Measurements from ENCODE around the gene BCR. TPM values are rescaled to one million over a fixed set of nuclear protein-coding genes. Genes with fewer than 3 reads are reported as not detected.
A peak's percentile ranks its signal among the peaks of the same experiment; 100 is the strongest.

Gene BCR
- total RNA-seq, 1 donor from 2014 or later: 12.5 TPM

DNA sequence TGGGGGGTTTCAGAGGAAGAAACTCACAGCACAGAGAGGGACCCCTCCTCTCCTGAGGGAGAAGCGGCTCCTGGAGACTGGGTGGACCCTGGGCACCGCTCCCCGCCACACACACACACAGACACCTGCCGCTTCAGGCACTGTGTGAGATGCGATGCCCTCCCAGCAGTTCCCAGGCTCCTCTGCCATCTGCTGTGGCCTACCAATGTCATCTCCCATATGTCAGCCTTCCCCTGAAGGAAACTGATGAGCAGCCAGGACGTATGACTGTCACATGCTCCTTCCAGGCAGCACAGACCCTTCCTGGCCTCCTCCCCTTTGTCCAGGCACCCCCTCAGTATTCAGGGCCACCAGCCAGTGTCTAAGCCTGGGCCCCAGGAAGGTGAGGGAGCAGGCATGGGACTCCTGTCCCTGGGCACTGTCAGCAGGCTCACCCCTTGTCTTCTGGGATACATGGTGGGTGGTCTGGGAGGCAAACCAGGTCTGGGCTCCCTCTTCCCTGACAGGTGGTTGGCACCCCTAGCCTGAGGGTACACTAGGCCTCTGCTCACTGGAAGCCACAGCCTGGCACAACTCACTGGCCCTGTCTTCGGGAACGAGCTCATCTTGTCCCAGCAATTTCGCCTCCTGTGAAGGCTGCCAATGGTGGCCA, 11.8 kb upstream of the BCR start:
- Histone ChIP-seq H3K9me3 (ENCODE audit: control insufficient read depth in 3 of 3, low read length in 3 of 3) (peaks cover 0 to 3% (median 0%) of the 10 kb centered on the region in 3 donors), H3K4me1 (ENCODE audit: control insufficient read depth in 3 of 3, insufficient read depth in 3 of 3, low read length in 3 of 3) (peaks cover 0 to 3% (median 0%) of the 10 kb centered on the region in 3 donors)

DNA sequence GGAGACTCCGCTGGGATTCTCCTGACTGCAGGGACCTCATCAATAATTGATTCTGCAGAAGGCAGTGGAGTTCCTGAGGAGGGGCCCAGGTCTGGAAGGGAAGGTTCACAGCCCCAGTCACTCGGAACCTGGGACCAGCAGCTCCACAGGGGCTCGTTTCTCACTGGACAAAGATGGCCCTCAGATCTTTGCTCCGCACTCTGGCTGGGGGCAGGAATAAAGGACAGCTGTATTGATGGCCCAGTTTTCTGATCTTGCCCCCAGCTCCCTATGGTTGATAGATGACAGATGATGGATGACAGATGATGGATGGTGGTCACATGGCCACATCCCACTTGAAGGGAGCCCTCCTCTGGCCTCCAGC, 11.3 kb upstream of the BCR start:
- H3K4me1 ChIP-seq (ENCODE audit: control insufficient read depth in 3 of 3, insufficient read depth in 3 of 3, low read length in 3 of 3): no peaks in the 10 kb centered on the region
- H3K9ac ChIP-seq (ENCODE audit: low read depth in 1 of 3, low read length in 3 of 3): no peak overlapping the region
- peaks cover 4 to 32% (median 6%) of the 10 kb centered on the region in 3 donors for H3K27me3 ChIP-seq (ENCODE audit: control insufficient read depth in 3 of 3, insufficient read depth in 3 of 3, low read length in 3 of 3)
- peaks cover 0 to 3% (median 0%) of the 10 kb centered on the region in 3 donors for H3K9me3 ChIP-seq (ENCODE audit: control insufficient read depth in 3 of 3, low read length in 3 of 3)
- no peak overlapping the region for H3K4me3 ChIP-seq (ENCODE audit: low read length in 3 of 3)
- H3K36me3 ChIP-seq (ENCODE audit: control insufficient read depth in 3 of 3, insufficient read depth in 3 of 3, low read length in 3 of 3): no peaks in the 10 kb centered on the region
- no peak overlapping the region for H3K27ac ChIP-seq (ENCODE audit: low read depth, low read length)

More for the DNA sequence above, 11.8 kb upstream of the BCR start:
- Histone ChIP-seq H3K36me3 (ENCODE audit: control insufficient read depth in 3 of 3, insufficient read depth in 3 of 3, low read length in 3 of 3) (no peaks in the 10 kb centered on the region), H3K9ac (ENCODE audit: low read depth in 1 of 3, low read length in 3 of 3) (no peak overlapping the region), H3K27me3 (ENCODE audit: control insufficient read depth in 3 of 3, insufficient read depth in 3 of 3, low read length in 3 of 3) (peaks cover 4 to 35% (median 9%) of the 10 kb centered on the region in 3 donors), H3K27ac (ENCODE audit: low read depth, low read length) (no peak overlapping the region), H3K4me3 (ENCODE audit: low read length in 3 of 3) (no peak overlapping the region)

DNA sequence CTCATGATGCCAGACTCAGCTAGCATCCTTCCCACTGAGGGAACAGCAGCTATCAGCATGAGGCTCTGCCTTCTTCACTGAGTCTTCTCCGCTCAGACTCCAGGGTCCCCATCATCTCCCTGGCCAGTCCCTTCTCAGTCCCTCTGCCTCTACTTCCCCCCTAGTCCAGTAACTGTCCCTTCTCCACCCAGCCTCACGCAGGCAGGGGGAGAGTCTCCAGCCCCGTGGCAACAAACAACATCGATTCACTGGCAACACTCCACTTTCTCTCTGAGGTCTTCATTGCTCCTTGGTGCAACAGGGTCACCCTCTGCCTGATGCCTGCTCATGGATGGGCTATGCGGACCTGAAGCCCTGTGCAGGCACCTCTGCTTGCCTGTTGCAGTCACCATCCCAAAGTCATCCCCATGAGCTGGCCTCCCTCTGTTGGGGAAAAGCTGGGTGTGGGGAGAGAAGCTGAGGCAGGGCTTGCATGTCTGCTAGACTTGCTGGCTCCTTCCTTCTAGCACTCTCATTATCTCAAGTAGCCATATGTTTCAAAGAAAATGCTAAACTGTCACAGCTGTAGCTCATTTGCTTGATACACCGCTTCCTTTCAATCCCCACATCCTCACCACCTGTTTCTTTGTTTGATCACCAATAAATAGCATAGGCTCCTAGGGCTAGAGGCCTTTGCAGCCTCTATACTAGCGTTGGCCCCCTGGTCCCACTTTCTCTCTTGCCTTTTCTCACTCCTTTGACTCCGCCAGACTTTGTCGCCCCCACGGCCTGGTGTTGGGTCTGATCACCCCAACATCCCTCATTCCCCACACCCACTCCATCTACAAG, 4.3 kb upstream of the BCR start:
- H3K9ac ChIP-seq (ENCODE audit: low read depth in 1 of 3, low read length in 3 of 3): no peak overlapping the region
- peaks cover 16 to 17% (median 17%) of the 10 kb centered on the region in 3 donors for H3K4me1 ChIP-seq (ENCODE audit: control insufficient read depth in 3 of 3, insufficient read depth in 3 of 3, low read length in 3 of 3)
- H3K9me3 ChIP-seq (ENCODE audit: control insufficient read depth in 3 of 3, low read length in 3 of 3): peaks cover 0 to 4% (median 2%) of the 10 kb centered on the region in 3 donors
- no peak overlapping the region for H3K27ac ChIP-seq (ENCODE audit: low read depth, low read length)
- H3K27me3 ChIP-seq (ENCODE audit: control insufficient read depth in 3 of 3, insufficient read depth in 3 of 3, low read length in 3 of 3): peaks cover 3 to 15% (median 15%) of the 10 kb centered on the region in 3 donors
- no peak overlapping the region for H3K4me3 ChIP-seq (ENCODE audit: low read length in 3 of 3)
- no peaks in the 10 kb centered on the region for H3K36me3 ChIP-seq (ENCODE audit: control insufficient read depth in 3 of 3, insufficient read depth in 3 of 3, low read length in 3 of 3)

DNA sequence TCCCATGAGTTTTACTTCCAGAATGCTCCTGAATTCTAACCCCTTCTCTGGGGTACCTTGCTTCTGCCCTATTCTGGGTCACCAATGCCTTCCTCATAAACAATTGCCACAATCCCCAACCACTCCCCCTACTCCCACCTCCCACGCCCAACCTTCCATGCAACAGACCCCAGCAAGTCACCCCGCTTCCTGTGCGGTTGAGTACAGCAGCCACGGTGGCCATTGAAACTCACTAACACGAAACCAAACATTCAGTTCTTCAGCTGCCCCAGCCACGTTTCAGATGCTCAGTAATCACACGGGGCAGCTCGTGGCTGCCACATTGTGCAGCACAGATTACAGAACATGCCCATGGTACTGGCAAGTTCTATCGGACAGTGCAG, 3.7 kb upstream of the BCR start:
- peaks cover 3 to 18% (median 16%) of the 10 kb centered on the region in 3 donors for H3K27me3 ChIP-seq (ENCODE audit: control insufficient read depth in 3 of 3, insufficient read depth in 3 of 3, low read length in 3 of 3)
- no peak overlapping the region for H3K27ac ChIP-seq (ENCODE audit: low read depth, low read length)
- peaks cover 19 to 21% (median 21%) of the 10 kb centered on the region in 3 donors for H3K4me1 ChIP-seq (ENCODE audit: control insufficient read depth in 3 of 3, insufficient read depth in 3 of 3, low read length in 3 of 3)
- H3K36me3 ChIP-seq (ENCODE audit: control insufficient read depth in 3 of 3, insufficient read depth in 3 of 3, low read length in 3 of 3): no peaks in the 10 kb centered on the region
- H3K9ac ChIP-seq (ENCODE audit: low read depth in 1 of 3, low read length in 3 of 3): no peak overlapping the region
- H3K4me3 ChIP-seq (ENCODE audit: low read length in 3 of 3): no peak overlapping the region
- H3K9me3 ChIP-seq (ENCODE audit: control insufficient read depth in 3 of 3, low read length in 3 of 3): peaks cover 0 to 4% (median 2%) of the 10 kb centered on the region in 3 donors

DNA sequence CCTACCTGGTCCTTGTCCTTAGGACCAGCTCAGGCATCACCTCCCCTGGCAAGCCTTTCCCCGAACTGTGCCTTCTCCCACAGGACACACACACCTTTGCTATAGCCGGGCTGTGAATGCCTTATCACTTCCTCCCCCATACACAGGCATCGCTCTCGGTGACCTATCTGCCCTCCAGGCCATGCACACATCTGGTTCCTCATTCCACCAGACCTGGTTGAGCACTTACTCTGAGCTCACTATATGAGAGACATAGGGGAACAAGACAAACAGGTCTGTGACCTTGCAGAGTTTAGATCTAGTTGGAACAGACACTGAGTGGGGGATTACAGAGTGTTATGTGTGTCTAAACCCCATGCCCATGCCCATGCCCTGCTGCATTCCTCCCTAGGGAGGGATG, 3.1 kb upstream of the BCR start:
- no peak overlapping the region for H3K4me3 ChIP-seq (ENCODE audit: low read length in 3 of 3)
- H3K27ac ChIP-seq (ENCODE audit: low read depth, low read length): no peak overlapping the region
- peaks cover 0 to 4% (median 2%) of the 10 kb centered on the region in 3 donors for H3K9me3 ChIP-seq (ENCODE audit: control insufficient read depth in 3 of 3, low read length in 3 of 3)

DNA sequence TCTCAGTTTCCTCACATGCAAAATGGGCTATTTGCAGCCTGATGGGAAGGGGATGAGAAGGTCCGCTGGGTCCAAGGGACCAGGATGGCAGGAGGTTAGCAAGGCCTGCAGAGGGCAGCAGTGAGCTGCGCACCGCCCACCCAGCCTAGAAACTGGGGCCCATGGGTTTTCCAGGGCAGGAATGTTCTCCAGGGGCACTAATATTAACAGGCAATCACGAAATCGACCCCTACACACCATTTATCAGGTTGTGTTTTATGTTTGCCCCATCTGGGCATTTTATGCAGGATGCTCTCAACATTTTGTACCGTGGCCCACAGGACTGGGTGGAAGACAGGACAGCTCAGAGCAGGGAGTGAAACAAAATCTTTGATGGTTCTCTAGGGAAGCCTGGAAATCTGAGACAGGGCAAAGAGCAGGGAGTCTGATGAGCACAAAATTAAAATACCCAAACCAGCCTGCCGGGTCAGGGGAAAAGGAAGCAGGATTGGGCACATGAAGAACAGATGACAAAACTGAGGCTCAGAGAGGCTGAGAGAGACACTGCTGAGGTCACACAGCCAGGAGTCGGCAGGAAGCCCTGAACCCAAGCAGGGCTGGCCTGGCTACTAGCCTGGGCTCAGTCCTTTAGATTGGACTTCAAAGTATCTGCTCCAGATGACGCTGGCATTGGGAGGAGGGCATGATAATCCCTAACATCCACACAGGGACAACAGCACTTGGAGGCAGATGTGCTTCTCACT, 1.6 kb upstream of the BCR start:
- no peak overlapping the region for H3K27ac ChIP-seq (ENCODE audit: low read depth, low read length)
- peaks cover 3 to 31% (median 18%) of the 10 kb centered on the region in 3 donors for H3K27me3 ChIP-seq (ENCODE audit: control insufficient read depth in 3 of 3, insufficient read depth in 3 of 3, low read length in 3 of 3)
- no peak overlapping the region for H3K4me3 ChIP-seq (ENCODE audit: low read length in 3 of 3)
- H3K36me3 ChIP-seq (ENCODE audit: control insufficient read depth in 3 of 3, insufficient read depth in 3 of 3, low read length in 3 of 3): no peaks in the 10 kb centered on the region
- peaks cover 0 to 4% (median 2%) of the 10 kb centered on the region in 3 donors for H3K9me3 ChIP-seq (ENCODE audit: control insufficient read depth in 3 of 3, low read length in 3 of 3)
- peaks cover 39 to 41% (median 40%) of the 10 kb centered on the region in 3 donors for H3K4me1 ChIP-seq (ENCODE audit: control insufficient read depth in 3 of 3, insufficient read depth in 3 of 3, low read length in 3 of 3)
- no peak overlapping the region for H3K9ac ChIP-seq (ENCODE audit: low read depth in 1 of 3, low read length in 3 of 3)

More for the DNA sequence above, 3.1 kb upstream of the BCR start:
- H3K4me1 ChIP-seq (ENCODE audit: control insufficient read depth in 3 of 3, insufficient read depth in 3 of 3, low read length in 3 of 3): peaks cover 24 to 26% (median 26%) of the 10 kb centered on the region in 3 donors
- peaks cover 3 to 21% (median 18%) of the 10 kb centered on the region in 3 donors for H3K27me3 ChIP-seq (ENCODE audit: control insufficient read depth in 3 of 3, insufficient read depth in 3 of 3, low read length in 3 of 3)
- no peaks in the 10 kb centered on the region for H3K36me3 ChIP-seq (ENCODE audit: control insufficient read depth in 3 of 3, insufficient read depth in 3 of 3, low read length in 3 of 3)
- H3K9ac ChIP-seq (ENCODE audit: low read depth in 1 of 3, low read length in 3 of 3): no peak overlapping the region

DNA sequence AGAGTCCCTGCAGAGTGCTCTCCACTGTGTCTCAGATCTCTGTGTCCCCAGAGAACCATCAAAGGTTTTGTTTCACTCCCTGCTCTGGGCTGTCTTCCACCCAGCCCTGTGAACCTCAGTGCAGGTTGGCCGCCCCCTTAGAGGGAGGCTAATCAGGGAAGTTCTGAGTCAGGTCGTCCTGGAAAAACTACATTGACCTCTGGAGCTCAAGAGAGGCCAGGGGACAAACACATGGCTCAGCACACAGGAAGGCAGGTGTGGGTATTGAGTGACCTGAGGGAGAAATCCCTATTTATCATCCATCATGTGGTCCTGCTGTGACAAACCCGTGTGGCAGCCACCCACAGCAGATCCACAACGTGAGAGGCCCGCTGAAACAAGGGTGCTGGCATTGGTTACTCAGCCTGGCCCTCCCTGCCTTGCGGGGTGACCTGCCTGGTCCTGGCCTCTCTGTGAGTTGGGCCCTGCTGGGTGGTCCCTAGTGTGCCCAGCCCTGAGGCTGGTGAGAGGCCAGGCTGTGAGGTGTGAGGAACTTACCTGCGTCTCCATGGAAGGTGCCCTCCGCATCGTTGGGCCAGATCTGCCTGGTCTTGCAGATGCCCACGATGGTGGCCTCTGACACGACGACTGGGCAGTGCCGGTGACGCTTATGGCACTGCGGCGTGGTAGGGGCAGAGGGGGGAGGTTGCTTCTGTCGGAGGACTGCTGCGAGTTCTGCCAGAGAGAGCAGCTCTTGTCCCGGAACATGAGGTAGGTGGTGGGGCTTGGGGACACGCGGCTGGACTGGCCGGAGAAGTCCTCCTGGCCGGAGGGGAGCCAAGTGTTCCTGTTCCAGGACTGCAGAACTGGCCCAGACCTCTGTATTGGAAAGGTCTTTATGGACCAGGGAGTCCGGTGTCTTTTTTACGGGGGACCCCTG, 669 bp upstream of the BCR start:
- Histone ChIP-seq H3K9ac (ENCODE audit: low read depth in 1 of 3, low read length in 3 of 3) (peak overlapping the region; percentile 43 to 71 (median 53)), H3K27me3 (ENCODE audit: control insufficient read depth in 3 of 3, insufficient read depth in 3 of 3, low read length in 3 of 3) (peaks cover 3 to 31% (median 18%) of the 10 kb centered on the region in 3 donors), H3K9me3 (ENCODE audit: control insufficient read depth in 3 of 3, low read length in 3 of 3) (peaks cover 0 to 4% (median 2%) of the 10 kb centered on the region in 3 donors), H3K27ac (ENCODE audit: low read depth, low read length) (peak overlapping the region; percentile 60), H3K4me1 (ENCODE audit: control insufficient read depth in 3 of 3, insufficient read depth in 3 of 3, low read length in 3 of 3) (peaks cover 41 to 46% (median 44%) of the 10 kb centered on the region in 3 donors), H3K36me3 (ENCODE audit: control insufficient read depth in 3 of 3, insufficient read depth in 3 of 3, low read length in 3 of 3) (no peaks in the 10 kb centered on the region), H3K4me3 (ENCODE audit: low read length in 3 of 3) (peak overlapping the region; percentile 65 to 74 (median 70))

DNA sequence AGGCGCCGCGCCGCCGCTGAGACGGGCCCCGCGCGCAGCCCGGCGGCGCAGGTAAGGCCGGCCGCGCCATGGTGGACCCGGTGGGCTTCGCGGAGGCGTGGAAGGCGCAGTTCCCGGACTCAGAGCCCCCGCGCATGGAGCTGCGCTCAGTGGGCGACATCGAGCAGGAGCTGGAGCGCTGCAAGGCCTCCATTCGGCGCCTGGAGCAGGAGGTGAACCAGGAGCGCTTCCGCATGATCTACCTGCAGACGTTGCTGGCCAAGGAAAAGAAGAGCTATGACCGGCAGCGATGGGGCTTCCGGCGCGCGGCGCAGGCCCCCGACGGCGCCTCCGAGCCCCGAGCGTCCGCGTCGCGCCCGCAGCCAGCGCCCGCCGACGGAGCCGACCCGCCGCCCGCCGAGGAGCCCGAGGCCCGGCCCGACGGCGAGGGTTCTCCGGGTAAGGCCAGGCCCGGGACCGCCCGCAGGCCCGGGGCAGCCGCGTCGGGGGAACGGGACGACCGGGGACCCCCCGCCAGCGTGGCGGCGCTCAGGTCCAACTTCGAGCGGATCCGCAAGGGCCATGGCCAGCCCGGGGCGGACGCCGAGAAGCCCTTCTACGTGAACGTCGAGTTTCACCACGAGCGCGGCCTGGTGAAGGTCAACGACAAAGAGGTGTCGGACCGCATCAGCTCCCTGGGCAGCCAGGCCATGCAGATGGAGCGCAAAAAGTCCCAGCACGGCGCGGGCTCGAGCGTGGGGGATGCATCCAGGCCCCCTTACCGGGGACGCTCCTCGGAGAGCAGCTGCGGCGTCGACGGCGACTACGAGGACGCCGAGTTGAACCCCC, 798 bp downstream of the BCR start:
- peak overlapping the region; percentile 71 to 72 (median 71) for H3K4me3 ChIP-seq (ENCODE audit: low read length in 3 of 3)
- peaks cover 3 to 31% (median 18%) of the 10 kb centered on the region in 3 donors for H3K27me3 ChIP-seq (ENCODE audit: control insufficient read depth in 3 of 3, insufficient read depth in 3 of 3, low read length in 3 of 3)
- H3K27ac ChIP-seq (ENCODE audit: low read depth, low read length): peak overlapping the region; percentile 29
- H3K9ac ChIP-seq (ENCODE audit: low read depth in 1 of 3, low read length in 3 of 3): peak overlapping the region in 2 of 3 donors; percentile 19 to 50
- H3K4me1 ChIP-seq (ENCODE audit: control insufficient read depth in 3 of 3, insufficient read depth in 3 of 3, low read length in 3 of 3): peaks cover 41 to 47% (median 44%) of the 10 kb centered on the region in 3 donors
- no peaks in the 10 kb centered on the region for H3K36me3 ChIP-seq (ENCODE audit: control insufficient read depth in 3 of 3, insufficient read depth in 3 of 3, low read length in 3 of 3)
- peaks cover 0 to 4% (median 0%) of the 10 kb centered on the region in 3 donors for H3K9me3 ChIP-seq (ENCODE audit: control insufficient read depth in 3 of 3, low read length in 3 of 3)
